Esophagus muscularis mucosa (tissue), 4 donors: ENCODE results near the gene AGR3. TPM values are rescaled to one million over a fixed set of nuclear protein-coding genes. Genes with fewer than 3 reads are reported as not detected.

ENCODE experiments used
- DNase-seq: peaks from one replicate; pipeline ENCODE4 v3.0.0-alpha.2; 2017; ENCODE audit errors: extremely low spot score
- H3K27ac ChIP-seq, 4 donors: fragments of 200-600 bp; sonication (generic); replicated peaks in 1 of 4; 1 replicate in 3 of 4; 2 replicates in 1 of 4; pipeline ENCODE4 v1.5.1; 2016 to 2019; ENCODE audit warnings: mild to moderate bottlenecking in 1 of 4
- H3K27me3 ChIP-seq, 4 donors: fragments of 200-600 bp; sonication (generic); one replicate each; pipeline versions ENCODE4 v1.5.1 to v1.6.0; 2016 to 2019
- H3K36me3 ChIP-seq, 4 donors: fragments of 200-600 bp; sonication (generic); one replicate each; pipeline ENCODE4 v1.5.1; 2016 to 2019
- H3K4me1 ChIP-seq, 4 donors: fragments of 200-600 bp; sonication (generic); one replicate each; pipeline ENCODE4 v1.5.1; 2016 to 2019
- H3K4me3 ChIP-seq, 4 donors: fragments of 200-600 bp; sonication (generic); 1 replicate in 2 of 4; 2 replicates in 2 of 4; pipeline ENCODE4 v1.5.1; 2016 to 2019; ENCODE audit warnings: mild to moderate bottlenecking in 4 of 4, moderate library complexity in 1 of 4
- H3K9me3 ChIP-seq, 4 donors: fragments of 200-600 bp; sonication (generic); 1 replicate in 3 of 4; 2 replicates in 1 of 4; pipeline ENCODE4 v1.5.1; 2016 to 2019
- EP300 ChIP-seq: sonication (generic); formaldehyde crosslinking; IDR thresholded peaks from one replicate; pipeline ENCODE4 v1.6.1; 2017; ENCODE audit warnings: antibody characterized with exemption
- POLR2A ChIP-seq: fragments of 450-650 bp; IDR thresholded peaks from one replicate; pipeline ENCODE4 v1.6.1; 2017; ENCODE audit warnings: antibody characterized with exemption, moderate library complexity, mild to moderate bottlenecking, low read depth
- POLR2AphosphoS5 ChIP-seq, 2 donors: sonication (generic); formaldehyde crosslinking; IDR thresholded peaks; one replicate each; pipeline ENCODE4 v1.6.1; 2017; ENCODE audit warnings: antibody characterized with exemption in 2 of 2
- WGBS: methylation state at CpG from one replicate; pipeline ENCODE4 v1.1.5; 2018; 5-methylcytosine and 5-hydroxymethylcytosine counted together
- intact Hi-C: fragments of 100-400 bp; cut with DNase I; formaldehyde crosslinking; loops from one replicate; pipeline ENCODE4 v1.15.1; 2023
- total RNA-seq, 4 donors: library from RNA; depleted of rRNA; stranded (reverse); fragments of >200 nt; gene quantifications; one replicate each; pipeline versions ENCODE4 v1.1.0 to v1.2.1, GENCODE V29; 2016
- TF ChIP-seq, protein P1 (sequence below), 3 experiments: fragments of 200-600 bp in 2 of 3; fragments of 450-650 bp in 1 of 3; sonication (generic) in 2 of 3; IDR thresholded peaks; one replicate each; pipeline ENCODE4 v1.5.1; 2017 to 2019; ENCODE audit warnings: antibody characterized with exemption in 3 of 3, mild to moderate bottlenecking in 2 of 3, moderate library complexity in 1 of 3

Gene AGR3
- total RNA-seq, 4 donors from 2014 or later, result 0.45 TPM; not detected in 3

- no peaks in the 10 kb centered on the region for H3K9me3 ChIP-seq
- DNase-seq, result no peak
- no peak overlapping the region for H3K27ac ChIP-seq
- no peak overlapping the region for H3K4me3 ChIP-seq
- H3K27me3 ChIP-seq, result no peaks in the 10 kb centered on the region
- H3K4me1 ChIP-seq, result no peaks in the 10 kb centered on the region
- intact Hi-C loops, result no loop called here
- no peaks in the 10 kb centered on the region for H3K36me3 ChIP-seq
- WGBS, result 67% methylated on average over 3 of the region's 3 CpGs
- TF ChIP-seq POLR2A (no peak), EP300 (no peak), POLR2AphosphoS5 (IDR thresholded peaks at IDR 0.05) (no peak)
- TF ChIP-seq, protein P1, sequence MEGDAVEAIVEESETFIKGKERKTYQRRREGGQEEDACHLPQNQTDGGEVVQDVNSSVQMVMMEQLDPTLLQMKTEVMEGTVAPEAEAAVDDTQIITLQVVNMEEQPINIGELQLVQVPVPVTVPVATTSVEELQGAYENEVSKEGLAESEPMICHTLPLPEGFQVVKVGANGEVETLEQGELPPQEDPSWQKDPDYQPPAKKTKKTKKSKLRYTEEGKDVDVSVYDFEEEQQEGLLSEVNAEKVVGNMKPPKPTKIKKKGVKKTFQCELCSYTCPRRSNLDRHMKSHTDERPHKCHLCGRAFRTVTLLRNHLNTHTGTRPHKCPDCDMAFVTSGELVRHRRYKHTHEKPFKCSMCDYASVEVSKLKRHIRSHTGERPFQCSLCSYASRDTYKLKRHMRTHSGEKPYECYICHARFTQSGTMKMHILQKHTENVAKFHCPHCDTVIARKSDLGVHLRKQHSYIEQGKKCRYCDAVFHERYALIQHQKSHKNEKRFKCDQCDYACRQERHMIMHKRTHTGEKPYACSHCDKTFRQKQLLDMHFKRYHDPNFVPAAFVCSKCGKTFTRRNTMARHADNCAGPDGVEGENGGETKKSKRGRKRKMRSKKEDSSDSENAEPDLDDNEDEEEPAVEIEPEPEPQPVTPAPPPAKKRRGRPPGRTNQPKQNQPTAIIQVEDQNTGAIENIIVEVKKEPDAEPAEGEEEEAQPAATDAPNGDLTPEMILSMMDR (IDR thresholded peaks at IDR 0.05), result no peak
These were observed 43.8 kb upstream of the AGR3 start for GRCh38 chr7:16925609-16926008.

DNA sequence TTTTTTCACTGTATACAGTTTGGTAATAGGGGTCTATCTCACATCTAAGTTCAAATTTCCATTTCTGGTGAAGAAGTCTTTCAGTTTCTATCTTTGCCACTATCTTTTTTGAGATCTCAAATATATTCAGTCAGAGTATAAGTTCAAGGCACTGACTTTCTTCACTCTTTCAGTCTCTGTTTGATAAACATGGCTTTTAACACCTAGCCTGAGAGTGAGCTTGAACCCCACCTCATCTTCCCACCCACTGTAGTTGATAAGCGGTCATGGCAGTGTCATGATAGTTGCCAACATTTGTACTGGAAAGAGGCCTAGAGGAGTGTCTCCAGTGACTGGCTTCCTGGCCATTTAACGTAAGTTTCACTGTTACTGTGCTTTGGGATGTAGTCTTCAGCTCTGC lies 41.2 kb upstream of the AGR3 start:
- Histone ChIP-seq H3K9me3 (no peaks in the 10 kb centered on the region), H3K4me1 (no peaks in the 10 kb centered on the region), H3K36me3 (no peaks in the 10 kb centered on the region), H3K4me3 (no peak overlapping the region), H3K27me3 (no peaks in the 10 kb centered on the region), H3K27ac (no peak overlapping the region)
- DNase-seq, result no peak
- no peak for TF ChIP-seq EP300
- no peak for TF ChIP-seq POLR2AphosphoS5 (IDR thresholded peaks at IDR 0.05)
- TF ChIP-seq, protein P1 (IDR thresholded peaks at IDR 0.05), result no peak
- no peak for TF ChIP-seq POLR2A
- 95% methylated on average over 2 of the region's 2 CpGs for WGBS
- intact Hi-C loops, result no loop called here

- TF ChIP-seq POLR2AphosphoS5 (IDR thresholded peaks at IDR 0.05) (no peak), POLR2A (no peak), EP300 (no peak)
- TF ChIP-seq, protein P1 (IDR thresholded peaks at IDR 0.05), result no peak
- H3K27ac ChIP-seq, result no peak overlapping the region
- no peaks in the 10 kb centered on the region for H3K9me3 ChIP-seq
- no peaks in the 10 kb centered on the region for H3K27me3 ChIP-seq
- H3K36me3 ChIP-seq, result no peaks in the 10 kb centered on the region
- WGBS, result 80% methylated on average over 3 of the region's 3 CpGs
- H3K4me3 ChIP-seq, result no peak overlapping the region
- intact Hi-C loops, result no loop called here
- no peaks in the 10 kb centered on the region for H3K4me1 ChIP-seq
- DNase-seq, result no peak
These were observed 40.0 kb upstream of the AGR3 start for GRCh38 chr7:16921644-16922257.

GRCh38 chr7:16921151-16921550 lies 39.4 kb upstream of the AGR3 start:
- Histone ChIP-seq H3K4me3 (no peak overlapping the region), H3K4me1 (no peaks in the 10 kb centered on the region), H3K27ac (no peak overlapping the region), H3K27me3 (no peaks in the 10 kb centered on the region), H3K9me3 (no peaks in the 10 kb centered on the region), H3K36me3 (no peaks in the 10 kb centered on the region)
- intact Hi-C loops, result no loop called here
- TF ChIP-seq, protein P1 (IDR thresholded peaks at IDR 0.05), result no peak
- TF ChIP-seq EP300, result no peak
- no peak for TF ChIP-seq POLR2A
- TF ChIP-seq POLR2AphosphoS5 (IDR thresholded peaks at IDR 0.05), result no peak
- WGBS, result 86% methylated on average over 4 of the region's 4 CpGs
- no peak for DNase-seq

DNA sequence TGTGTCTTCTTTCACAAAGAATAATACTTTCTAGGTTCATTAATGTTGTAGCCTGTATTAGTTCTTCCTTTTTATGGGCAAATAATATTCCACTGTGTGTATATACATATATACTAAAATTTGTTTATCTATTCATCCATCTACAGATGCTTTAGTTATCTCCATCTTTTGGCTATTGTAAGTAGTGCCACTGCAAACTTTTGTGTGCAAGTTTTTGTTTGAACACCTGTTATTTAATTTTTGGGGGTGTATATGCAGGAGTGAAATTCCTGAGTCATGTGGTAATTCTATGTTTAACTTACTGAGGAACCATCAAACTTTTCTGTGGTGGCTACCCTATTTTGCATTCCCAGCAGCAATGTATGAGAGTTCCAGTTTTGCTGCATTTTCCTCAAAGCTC lies 37.7 kb upstream of the AGR3 start:
- H3K36me3 ChIP-seq, result no peaks in the 10 kb centered on the region
- no peak overlapping the region for H3K4me3 ChIP-seq
- intact Hi-C loops, result loop anchor here (5.0 kb wide), 1 partner anchor 222 kb away; no protein-coding TSS in a partner anchor
- no peak for DNase-seq
- no peaks in the 10 kb centered on the region for H3K27me3 ChIP-seq
- no peak for TF ChIP-seq POLR2A
- TF ChIP-seq POLR2AphosphoS5 (IDR thresholded peaks at IDR 0.05), result no peak
- TF ChIP-seq, protein P1 (IDR thresholded peaks at IDR 0.05), result no peak
- no peak for TF ChIP-seq EP300
- no peaks in the 10 kb centered on the region for H3K9me3 ChIP-seq
- H3K27ac ChIP-seq, result no peak overlapping the region
- no peaks in the 10 kb centered on the region for H3K4me1 ChIP-seq
